ENCODE data around the gene CHD2.

GRCh38 chr15:92954002-92954401 is 53.9 kb downstream of the CHD2 start:
- TF ChIP-seq CTCF (IDR thresholded peaks at IDR 0.05) (no peak), POLR2AphosphoS5 (IDR thresholded peaks at IDR 0.05) (no peak)
